ENCODE data around the gene ISL1.

- TF ChIP-seq CTCF (conservative IDR thresholded peaks at IDR 0.05; ENCODE audit: low read length), result peak; percentile 51
- no peak for TF ChIP-seq EZH2phosphoT487 (IDR thresholded peaks at IDR 0.05; ENCODE audit: borderline replicate concordance, low read depth, low read length)
Measured at GRCh38 chr5:51416149-51416548, 32.9 kb downstream of the ISL1 start.

Data from OCI-LY7 (cell line).